Upper lobe of left lung (tissue), 6 donors: ENCODE results near the gene PRLH. TPM values are rescaled to one million over a fixed set of nuclear protein-coding genes. Genes with fewer than 3 reads are reported as not detected.
A peak's percentile ranks its signal among the peaks of the same experiment; 100 is the strongest.

Experiments used
- ATAC-seq, 2 donors: fragments of 200-7000 bp; cut with Tn5 transposase; one replicate each; pipeline ENCODE4 v1.9.1; 2022; ENCODE audit warnings: mild to moderate bottlenecking in 2 of 2, moderate library complexity in 2 of 2; ENCODE audit not compliant: low FRiP score in 2 of 2
- DNase-seq, 2 donors: peaks; one replicate each; pipeline ENCODE4 v3.0.0-alpha.2; 2019 to 2020
- H3K27ac ChIP-seq, 4 donors: fragments of 200-600 bp; sonication (generic); one replicate each; pipeline ENCODE4 v1.5.1; 2016 to 2019
- H3K27me3 ChIP-seq, 4 donors: fragments of 200-600 bp; sonication (generic); one replicate each; pipeline ENCODE4 v1.5.1; 2017 to 2019
- H3K36me3 ChIP-seq, 4 donors: fragments of 200-600 bp; sonication (generic); one replicate each; pipeline ENCODE4 v1.5.1; 2016 to 2019
- H3K4me1 ChIP-seq, 4 donors: fragments of 200-600 bp; sonication (generic); one replicate each; pipeline ENCODE4 v1.5.1; 2018 to 2019
- H3K4me3 ChIP-seq, 4 donors: fragments of 200-600 bp; sonication (generic); one replicate each; pipeline ENCODE4 v1.5.1; 2017 to 2019; ENCODE audit warnings: mild to moderate bottlenecking in 2 of 4, moderate library complexity in 1 of 4
- H3K9me3 ChIP-seq, 4 donors: fragments of 200-600 bp; sonication (generic); one replicate each; pipeline ENCODE4 v1.5.1; 2018 to 2019
- EP300 ChIP-seq, 4 donors: sonication (generic); formaldehyde crosslinking; IDR thresholded peaks; one replicate each; pipeline ENCODE4 v1.5.1; 2017; ENCODE audit warnings: antibody characterized with exemption in 4 of 4, control low read depth in 2 of 4
- POLR2A ChIP-seq, 4 donors: fragments of 450-650 bp; IDR thresholded peaks; one replicate each; pipeline ENCODE4 v1.5.1; 2016 to 2017; ENCODE audit warnings: antibody characterized with exemption in 4 of 4, mild to moderate bottlenecking in 2 of 4
- POLR2AphosphoS5 ChIP-seq, 2 donors: sonication (generic); formaldehyde crosslinking; IDR thresholded peaks; one replicate each; pipeline ENCODE4 v1.5.1; 2017; ENCODE audit warnings: antibody characterized with exemption in 2 of 2
- WGBS, 2 donors: methylation state at CpG; one replicate each; pipeline ENCODE4 v1.1.5; 2017 to 2018; 5-methylcytosine and 5-hydroxymethylcytosine counted together
- small RNA-seq, 4 donors: library from RNA; depleted of rRNA; stranded (forward); fragments of <200 nt; gene quantifications; one replicate each; pipeline ENCODE3, GENCODE V24; 2016
- total RNA-seq, 6 donors: library from RNA; depleted of rRNA in 4 of 6; stranded (reverse); fragments of >200 nt in 4 of 6; gene quantifications; one replicate each; pipeline versions ENCODE4 v1.1.0 to v1.2.1, GENCODE V29; 2016 to 2021
- TF ChIP-seq, protein P1 (sequence below), 6 experiments: fragments of 450-650 bp in 4 of 6; fragments of 200-600 bp in 2 of 6; sonication (generic) in 2 of 6; IDR thresholded peaks; one replicate each; pipeline ENCODE4 v1.5.1; 2016 to 2019; ENCODE audit warnings: antibody characterized with exemption in 6 of 6
- donor health status: DM: no; HTN: no; CAD: no; lungs with moderate emphysema.
- donor health status: DM: no; HTN: yes; CAD: no; lungs with severe emphysema.

Gene PRLH
- total RNA-seq, 6 donors from 2014 or later = not detected

GRCh38 chr2:237613679-237614078 is 47.3 kb downstream of the PRLH start:
- Histone ChIP-seq H3K27ac (peak overlapping the region; percentile 24 to 87 (median 26)), H3K36me3 (no peaks in the 10 kb centered on the region), H3K4me3 (no peak overlapping the region), H3K27me3 (no peaks in the 10 kb centered on the region), H3K9me3 (no peaks in the 10 kb centered on the region), H3K4me1 (peaks cover 41 to 49% (median 45%) of the 10 kb centered on the region in 4 donors)
- ATAC-seq (peak in 1 of 2 donors; percentile 34), DNase-seq (no peak)
- TF ChIP-seq, protein P1, sequence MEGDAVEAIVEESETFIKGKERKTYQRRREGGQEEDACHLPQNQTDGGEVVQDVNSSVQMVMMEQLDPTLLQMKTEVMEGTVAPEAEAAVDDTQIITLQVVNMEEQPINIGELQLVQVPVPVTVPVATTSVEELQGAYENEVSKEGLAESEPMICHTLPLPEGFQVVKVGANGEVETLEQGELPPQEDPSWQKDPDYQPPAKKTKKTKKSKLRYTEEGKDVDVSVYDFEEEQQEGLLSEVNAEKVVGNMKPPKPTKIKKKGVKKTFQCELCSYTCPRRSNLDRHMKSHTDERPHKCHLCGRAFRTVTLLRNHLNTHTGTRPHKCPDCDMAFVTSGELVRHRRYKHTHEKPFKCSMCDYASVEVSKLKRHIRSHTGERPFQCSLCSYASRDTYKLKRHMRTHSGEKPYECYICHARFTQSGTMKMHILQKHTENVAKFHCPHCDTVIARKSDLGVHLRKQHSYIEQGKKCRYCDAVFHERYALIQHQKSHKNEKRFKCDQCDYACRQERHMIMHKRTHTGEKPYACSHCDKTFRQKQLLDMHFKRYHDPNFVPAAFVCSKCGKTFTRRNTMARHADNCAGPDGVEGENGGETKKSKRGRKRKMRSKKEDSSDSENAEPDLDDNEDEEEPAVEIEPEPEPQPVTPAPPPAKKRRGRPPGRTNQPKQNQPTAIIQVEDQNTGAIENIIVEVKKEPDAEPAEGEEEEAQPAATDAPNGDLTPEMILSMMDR (IDR thresholded peaks at IDR 0.05) = no peak
- TF ChIP-seq POLR2A (IDR thresholded peaks at IDR 0.05) (no peak), EP300 (IDR thresholded peaks at IDR 0.05) (no peak), POLR2AphosphoS5 (IDR thresholded peaks at IDR 0.05) (no peak)

GRCh38 chr2:237614151-237614720 is 47.9 kb downstream of the PRLH start:
- DNase-seq (peak in 1 of 2 donors; percentile 62), ATAC-seq (peak; percentile 40 to 79)
- no peaks in the 10 kb centered on the region for H3K27me3 ChIP-seq
- no peaks in the 10 kb centered on the region for H3K9me3 ChIP-seq
- no peaks in the 10 kb centered on the region for H3K36me3 ChIP-seq
- TF ChIP-seq POLR2AphosphoS5 (IDR thresholded peaks at IDR 0.05) (peak in 1 of 2 donors; percentile 44), POLR2A (IDR thresholded peaks at IDR 0.05) (no peak), EP300 (IDR thresholded peaks at IDR 0.05) (peak in 1 of 4 donors; percentile 14)
- TF ChIP-seq, protein P1 (IDR thresholded peaks at IDR 0.05) = peak in 1 of 6 experiments; percentile 35
- WGBS, 2 donors = 49 to 81% methylated on average over 6 to 9 of the region's 9 CpGs
- H3K4me3 ChIP-seq = no peak overlapping the region
- peak overlapping the region; percentile 28 to 87 (median 62) for H3K27ac ChIP-seq
- peaks cover 41 to 53% (median 46%) of the 10 kb centered on the region in 4 donors for H3K4me1 ChIP-seq

DNA sequence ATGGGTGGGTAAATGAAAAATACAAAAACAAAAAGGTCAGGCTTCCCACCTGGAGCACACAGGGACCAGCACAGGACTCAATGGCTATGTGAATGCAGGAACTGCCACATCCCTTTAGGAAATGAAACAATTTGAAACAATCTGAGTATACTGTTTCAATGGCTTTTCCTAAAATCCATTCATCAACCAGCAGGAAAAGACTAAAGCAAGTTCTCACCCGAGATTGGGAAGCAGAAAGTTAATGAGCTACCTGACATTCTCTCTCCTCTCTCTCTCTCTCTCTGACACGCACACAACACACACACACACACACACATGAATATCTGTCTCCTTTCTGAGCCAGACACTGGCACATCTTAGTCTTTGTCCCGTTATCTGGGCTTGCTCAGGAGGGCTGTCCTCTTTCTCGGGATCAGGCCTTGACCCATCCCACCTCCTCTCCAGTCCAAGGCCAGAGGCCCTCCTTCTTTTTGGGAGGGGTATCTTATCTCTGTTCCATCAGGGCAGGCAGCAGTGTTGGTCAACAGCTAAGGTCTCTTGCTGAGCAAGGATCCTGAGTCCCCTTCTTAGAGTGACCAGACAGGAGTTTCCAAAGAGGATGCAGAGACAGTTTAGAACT is 49.4 kb downstream of the PRLH start:
- no peak overlapping the region for H3K4me3 ChIP-seq
- H3K27ac ChIP-seq = peak overlapping the region; percentile 77 to 87 (median 82)
- WGBS, 2 donors = 52 to 70% methylated on average over 4 of the region's 4 CpGs
- ATAC-seq (no peak), DNase-seq (no peak)
- H3K4me1 ChIP-seq = peaks cover 41 to 53% (median 46%) of the 10 kb centered on the region in 4 donors
- H3K9me3 ChIP-seq = no peaks in the 10 kb centered on the region
- H3K27me3 ChIP-seq = no peaks in the 10 kb centered on the region
- TF ChIP-seq, protein P1 (IDR thresholded peaks at IDR 0.05) = no peak
- no peaks in the 10 kb centered on the region for H3K36me3 ChIP-seq

DNA sequence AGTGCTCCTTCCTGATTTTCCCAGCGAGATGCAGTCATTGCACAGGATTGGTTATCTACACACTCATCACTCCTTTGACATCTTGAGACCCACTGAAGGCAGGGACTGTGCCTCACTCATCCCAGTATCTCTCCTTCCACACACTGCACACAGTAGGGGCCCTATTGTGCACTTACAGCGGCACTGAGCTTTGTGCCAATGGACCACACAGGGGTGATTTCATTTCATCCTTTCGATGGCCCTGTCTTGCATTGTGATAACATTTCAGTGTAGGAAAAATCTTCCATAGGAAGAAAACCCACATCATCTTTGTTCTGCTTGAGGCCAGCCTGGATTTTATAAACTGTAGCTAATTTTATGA is 50.0 kb downstream of the PRLH start:
- H3K4me3 ChIP-seq = no peak overlapping the region
- 48 to 55% methylated on average over 3 of the region's 3 CpGs for WGBS, 2 donors
- H3K9me3 ChIP-seq = no peaks in the 10 kb centered on the region
- TF ChIP-seq POLR2AphosphoS5 (IDR thresholded peaks at IDR 0.05) = no peak
- peaks cover 41 to 53% (median 46%) of the 10 kb centered on the region in 4 donors for H3K4me1 ChIP-seq
- H3K27me3 ChIP-seq = no peaks in the 10 kb centered on the region
- ATAC-seq = peak; percentile 7 to 13
- DNase-seq = no peak
- H3K27ac ChIP-seq = peak overlapping the region; percentile 77 to 87 (median 82)
- H3K36me3 ChIP-seq = no peaks in the 10 kb centered on the region

Small RNAs within 50 kb of the gene (small RNA-seq; reads per million reads assigned to genes)
- 0 reads per million in 4 donors for gene RNU6-1140P

Other genes starting within 250 kb of the PRLH start
- 100 to 1,000 TPM in 2 of 6 donors, 10 to 100 TPM in 4; 34.4 to 199 (median 71.9) TPM for gene COL6A3, start 152.4 kb upstream of the PRLH start, total RNA-seq
- gene MLPH, start 79.3 kb upstream of the PRLH start, total RNA-seq = 1,000 to 10,000 TPM in 1 of 6 donors, 100 to 1,000 TPM in 5; 289 to 1,452 (median 502) TPM
- gene RAB17, start 24.2 kb downstream of the PRLH start, total RNA-seq = 100 to 1,000 TPM in 2 of 6 donors, 10 to 100 TPM in 4; 44.5 to 262 (median 90.6) TPM
- 100 to 1,000 TPM; 185 to 291 (median 242) TPM for gene LRRFIP1, start 61.0 kb downstream of the PRLH start, total RNA-seq
- gene RBM44, start 232.2 kb downstream of the PRLH start, total RNA-seq = 1 to 10 TPM in 5 of 6 donors, under 1 TPM in 1; 0.44 to 2.8 (median 1.5) TPM